Mesothelial cell of epicardium (in vitro differentiated cells): ENCODE data around the gene RXFP3. TPM values are rescaled to one million over a fixed set of nuclear protein-coding genes. Genes with fewer than 3 reads are reported as not detected.

Experiments
- DNase-seq, 2 experiments: peaks; one replicate each; pipeline ENCODE4 v3.0.0; 2021; ENCODE audit warnings: low spot score in 2 of 2; ENCODE audit not compliant: unreplicated experiment in 2 of 2
- H3K27ac Mint-ChIP-seq: 2 replicates; pipeline ENCODE4 v1.8.0; 2021; ENCODE audit warnings: mixed read lengths
- H3K27me3 Mint-ChIP-seq: 2 replicates; pipeline ENCODE4 v1.8.0; 2021; ENCODE audit warnings: low read depth, mixed read lengths
- H3K36me3 Mint-ChIP-seq: 2 replicates; pipeline ENCODE4 v1.8.0; 2021; ENCODE audit warnings: mixed read lengths
- H3K4me1 Mint-ChIP-seq: 2 replicates; pipeline ENCODE4 v1.8.0; 2021; ENCODE audit warnings: mixed read lengths
- H3K4me3 Mint-ChIP-seq: 2 replicates; pipeline ENCODE4 v1.8.0; 2021; ENCODE audit warnings: mild to moderate bottlenecking, moderate library complexity, mixed read lengths
- H3K9me3 Mint-ChIP-seq: 2 replicates; pipeline ENCODE4 v1.8.0; 2021; ENCODE audit warnings: mixed read lengths
- total RNA-seq: library from RNA; stranded (reverse); gene quantifications from 3 replicates; pipeline ENCODE4 v1.2.1, GENCODE V29; 2021
- TF ChIP-seq, protein P1 (sequence below): fragments of 200-600 bp; sonication (generic); IDR thresholded peaks from one replicate; pipeline ENCODE4 v1.5.0; 2021; ENCODE audit warnings: antibody characterized with exemption; ENCODE audit not compliant: unreplicated experiment

The RXFP3 gene
- total RNA-seq, 1 donor from 2014 or later = not detected

- DNase-seq = no peak
- H3K27me3 Mint-ChIP-seq = peaks cover 2% of the 10 kb centered on the region
- no peaks in the 10 kb centered on the region for H3K36me3 Mint-ChIP-seq
- H3K9me3 Mint-ChIP-seq = no peaks in the 10 kb centered on the region
- TF ChIP-seq, protein P1, sequence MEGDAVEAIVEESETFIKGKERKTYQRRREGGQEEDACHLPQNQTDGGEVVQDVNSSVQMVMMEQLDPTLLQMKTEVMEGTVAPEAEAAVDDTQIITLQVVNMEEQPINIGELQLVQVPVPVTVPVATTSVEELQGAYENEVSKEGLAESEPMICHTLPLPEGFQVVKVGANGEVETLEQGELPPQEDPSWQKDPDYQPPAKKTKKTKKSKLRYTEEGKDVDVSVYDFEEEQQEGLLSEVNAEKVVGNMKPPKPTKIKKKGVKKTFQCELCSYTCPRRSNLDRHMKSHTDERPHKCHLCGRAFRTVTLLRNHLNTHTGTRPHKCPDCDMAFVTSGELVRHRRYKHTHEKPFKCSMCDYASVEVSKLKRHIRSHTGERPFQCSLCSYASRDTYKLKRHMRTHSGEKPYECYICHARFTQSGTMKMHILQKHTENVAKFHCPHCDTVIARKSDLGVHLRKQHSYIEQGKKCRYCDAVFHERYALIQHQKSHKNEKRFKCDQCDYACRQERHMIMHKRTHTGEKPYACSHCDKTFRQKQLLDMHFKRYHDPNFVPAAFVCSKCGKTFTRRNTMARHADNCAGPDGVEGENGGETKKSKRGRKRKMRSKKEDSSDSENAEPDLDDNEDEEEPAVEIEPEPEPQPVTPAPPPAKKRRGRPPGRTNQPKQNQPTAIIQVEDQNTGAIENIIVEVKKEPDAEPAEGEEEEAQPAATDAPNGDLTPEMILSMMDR = no peak
- H3K4me1 Mint-ChIP-seq = peaks cover 7% of the 10 kb centered on the region
- H3K27ac Mint-ChIP-seq = no peak overlapping the region
- no peak overlapping the region for H3K4me3 Mint-ChIP-seq
These were observed 30.6 kb downstream of the RXFP3 start for GRCh38 chr5:33966805-33967204.

GRCh38 chr5:33968211-33969005 is 32.2 kb downstream of the RXFP3 start:
- Mint-ChIP-seq H3K4me1 (peaks cover 7% of the 10 kb centered on the region), H3K27ac (no peak overlapping the region), H3K27me3 (peaks cover 2% of the 10 kb centered on the region), H3K36me3 (no peaks in the 10 kb centered on the region), H3K4me3 (no peak overlapping the region), H3K9me3 (no peaks in the 10 kb centered on the region)
- TF ChIP-seq, protein P1 = no peak
- no peak for DNase-seq

GRCh38 chr5:33969572-33970452 is 33.6 kb downstream of the RXFP3 start:
- DNase-seq = no peak
- H3K4me3 Mint-ChIP-seq = no peak overlapping the region
- no peaks in the 10 kb centered on the region for H3K36me3 Mint-ChIP-seq
- TF ChIP-seq, protein P1 = peak; percentile 43
- H3K4me1 Mint-ChIP-seq = peaks cover 7% of the 10 kb centered on the region
- H3K27ac Mint-ChIP-seq = no peak overlapping the region
- peaks cover 4% of the 10 kb centered on the region for H3K27me3 Mint-ChIP-seq
- no peaks in the 10 kb centered on the region for H3K9me3 Mint-ChIP-seq

- H3K4me1 Mint-ChIP-seq = peaks cover 6% of the 10 kb centered on the region
- DNase-seq = no peak
- H3K4me3 Mint-ChIP-seq = no peak overlapping the region
- TF ChIP-seq, protein P1 = no peak
- no peak overlapping the region for H3K27ac Mint-ChIP-seq
- H3K36me3 Mint-ChIP-seq = no peaks in the 10 kb centered on the region
- H3K9me3 Mint-ChIP-seq = no peaks in the 10 kb centered on the region
- H3K27me3 Mint-ChIP-seq = peaks cover 9% of the 10 kb centered on the region
These were observed 37.1 kb downstream of the RXFP3 start for GRCh38 chr5:33973271-33973670.

DNA sequence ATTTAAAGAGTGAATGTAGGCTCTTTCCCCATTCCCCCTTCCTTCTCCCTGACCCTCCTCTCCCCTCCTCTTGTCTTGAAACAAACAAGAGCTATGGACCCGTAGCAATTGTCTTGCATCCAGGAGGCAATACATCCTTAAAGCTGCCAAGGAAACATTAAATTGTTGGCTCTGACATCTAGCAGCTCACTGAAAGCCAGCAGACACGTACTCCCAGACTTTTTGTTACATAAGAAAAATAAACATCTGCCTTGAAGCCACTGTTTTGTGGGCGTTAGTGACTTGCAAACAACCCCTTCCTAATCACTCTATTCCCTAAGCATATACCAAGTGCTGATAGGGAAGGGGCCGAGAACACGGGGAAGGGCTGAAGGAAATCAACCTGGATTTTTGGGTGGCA is 39.7 kb downstream of the RXFP3 start:
- H3K9me3 Mint-ChIP-seq = no peaks in the 10 kb centered on the region
- peaks cover 5% of the 10 kb centered on the region for H3K4me1 Mint-ChIP-seq
- peaks cover 9% of the 10 kb centered on the region for H3K27me3 Mint-ChIP-seq
- H3K4me3 Mint-ChIP-seq = no peak overlapping the region
- H3K27ac Mint-ChIP-seq = no peak overlapping the region
- no peaks in the 10 kb centered on the region for H3K36me3 Mint-ChIP-seq
- TF ChIP-seq, protein P1 = no peak
- DNase-seq = no peak
